ENCODE results near the gene PNPLA3.
"Not testable (repeated sequence)": the region's sequence is repeated elsewhere in the genome, so short reads cannot be mapped to it uniquely, and the experiment has no call there.

The PNPLA3 gene

GRCh38 chr22:43889860-43890253 is 33.7 kb upstream of the PNPLA3 start:
- no peak for DNase-seq

GRCh38 chr22:43890901-43891331 is 32.7 kb upstream of the PNPLA3 start:
- DNase-seq: no peak

GRCh38 chr22:43891360-43892182 is 32.0 kb upstream of the PNPLA3 start, which contains the start of gene PNPLA5:
Gene PNPLA5 (minus strand): TSS chr22:43892013. CDS start chr22:43891880, 133 bp downstream.
- peak; percentile 20 for DNase-seq

GRCh38 chr22:43892183-43892894 is 31.3 kb upstream of the PNPLA3 start:
- DNase-seq: peak; percentile 23

- DNase-seq: no peak
These were observed 30.3 kb upstream of the PNPLA3 start for GRCh38 chr22:43893266-43893665.

- DNase-seq: no peak
These were observed 29.5 kb upstream of the PNPLA3 start for GRCh38 chr22:43894122-43894521.

GRCh38 chr22:43895986-43896645 is 27.5 kb upstream of the PNPLA3 start:
- DNase-seq: no peak

- DNase-seq: no peak
These were observed 25.8 kb upstream of the PNPLA3 start for GRCh38 chr22:43897751-43898261.

- no peak for DNase-seq
These were observed 23.4 kb upstream of the PNPLA3 start for GRCh38 chr22:43900206-43900605.

- DNase-seq: no peak
These were observed 21.5 kb upstream of the PNPLA3 start for GRCh38 chr22:43901976-43902643.

- not testable (repeated sequence) for DNase-seq
These were observed 20.6 kb upstream of the PNPLA3 start for GRCh38 chr22:43903033-43903432.

- DNase-seq: not testable (repeated sequence)
These were observed 19.2 kb upstream of the PNPLA3 start for GRCh38 chr22:43904412-43904811.

- no peak for DNase-seq
These were observed 17.9 kb upstream of the PNPLA3 start for GRCh38 chr22:43905681-43906080.

GRCh38 chr22:43909708-43910107 is 13.9 kb upstream of the PNPLA3 start:
- DNase-seq: no peak

- DNase-seq: no peak
These were observed 13.4 kb upstream of the PNPLA3 start for GRCh38 chr22:43910178-43910695.

GRCh38 chr22:43911351-43911750 is 12.3 kb upstream of the PNPLA3 start:
- DNase-seq: no peak

- DNase-seq: no peak
These were observed 6.1 kb upstream of the PNPLA3 start for GRCh38 chr22:43917521-43917920.

GRCh38 chr22:43919106-43919973 is 4.3 kb upstream of the PNPLA3 start:
- DNase-seq: no peak

- no peak for DNase-seq
These were observed 2.2 kb upstream of the PNPLA3 start for GRCh38 chr22:43921370-43921769.

- DNase-seq: no peak
These were observed 1.5 kb upstream of the PNPLA3 start for GRCh38 chr22:43922123-43922522.

- DNase-seq: peak; percentile 56
These were observed 414 bp upstream of the PNPLA3 start for GRCh38 chr22:43923191-43923590.
